Mammary epithelial cell (primary cell): ENCODE results near the gene CNTNAP2.

ENCODE experiments used
- CTCF ChIP-seq, 2 donors: IDR thresholded peaks in 1 of 2; conservative IDR thresholded peaks in 1 of 2; 2 replicates each; pipeline ENCODE4 v1.5.1; 2011 to 2012; ENCODE audit warnings: inconsistent platforms in 2 of 2, low read length in 2 of 2, mild to moderate bottlenecking in 2 of 2, control low read depth in 1 of 2, low read depth in 1 of 2; ENCODE audit not compliant: insufficient read depth in 1 of 2; ENCODE audit errors: extremely low read depth in 1 of 2
- EZH2 ChIP-seq: IDR thresholded peaks from 2 replicates; pipeline ENCODE4 v1.6.1; 2012; ENCODE audit warnings: low read length, inconsistent platforms, borderline replicate concordance

- TF ChIP-seq CTCF (conservative IDR thresholded peaks at IDR 0.05 in 1 of 2, IDR thresholded peaks at IDR 0.05 in 1 of 2; ENCODE audit: extremely low read depth in 1 of 2, insufficient read depth in 1 of 2, low read depth in 1 of 2, low read length in 2 of 2): no peak
- no peak for TF ChIP-seq EZH2
These were observed 326.5 kb downstream of the CNTNAP2 start for GRCh38 chr7:146443102-146443501.
